Stimulated activated CD4-positive, alpha-beta T cell treated with anti-CD3 and anti-CD28 coated beads, Interleukin-15, amount 100 ng/mL, for 24 hours (primary cell): ENCODE measurements around the gene DYNLRB2.
A peak's percentile ranks its signal among the peaks of the same experiment; 100 is the strongest.

Source experiments
- DNase-seq: peaks from one replicate; pipeline ENCODE4 v3.0.0-alpha.2; 2020

DYNLRB2 gene

DNA sequence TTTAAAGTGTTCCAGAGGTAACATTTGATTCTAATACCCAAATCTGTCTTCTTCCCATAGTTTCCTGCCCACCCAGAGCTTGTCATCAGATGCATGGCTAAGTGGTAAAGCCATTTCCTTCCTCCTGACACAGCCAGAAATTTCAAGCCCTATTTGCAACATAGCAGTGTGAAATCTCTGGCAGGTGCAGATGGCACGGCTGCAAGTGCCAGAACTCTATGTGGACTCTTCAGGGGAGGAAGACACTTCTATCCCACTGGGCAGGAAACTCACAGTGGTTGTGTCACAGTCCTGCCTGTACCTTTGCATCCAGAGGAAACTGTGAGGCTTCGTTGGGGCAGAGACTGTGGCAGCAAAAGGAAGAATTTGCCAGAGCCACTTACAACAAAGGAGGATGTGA is 13.2 kb downstream of the DYNLRB2 start:
- no peak for DNase-seq

DNA sequence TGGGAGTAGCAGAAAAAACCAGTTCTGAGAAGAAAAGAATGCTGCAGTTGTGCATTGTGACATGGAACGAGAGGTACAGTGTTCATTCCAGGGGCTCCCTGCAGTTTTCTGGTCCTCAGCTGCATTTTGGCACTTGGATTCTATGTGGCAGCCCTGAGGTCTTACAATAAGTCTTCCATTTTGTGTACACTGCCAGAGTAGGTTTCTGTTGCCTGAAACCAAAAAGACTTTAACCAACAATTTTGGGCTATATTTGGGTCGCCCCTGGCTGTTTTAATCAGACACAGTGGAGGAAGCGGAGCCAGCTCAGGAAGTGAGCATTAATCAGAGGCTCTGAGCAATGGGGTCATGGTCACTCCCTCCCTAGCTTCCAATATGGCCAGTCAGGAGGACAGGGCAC is 15.7 kb downstream of the DYNLRB2 start:
- no peak for DNase-seq

DNA sequence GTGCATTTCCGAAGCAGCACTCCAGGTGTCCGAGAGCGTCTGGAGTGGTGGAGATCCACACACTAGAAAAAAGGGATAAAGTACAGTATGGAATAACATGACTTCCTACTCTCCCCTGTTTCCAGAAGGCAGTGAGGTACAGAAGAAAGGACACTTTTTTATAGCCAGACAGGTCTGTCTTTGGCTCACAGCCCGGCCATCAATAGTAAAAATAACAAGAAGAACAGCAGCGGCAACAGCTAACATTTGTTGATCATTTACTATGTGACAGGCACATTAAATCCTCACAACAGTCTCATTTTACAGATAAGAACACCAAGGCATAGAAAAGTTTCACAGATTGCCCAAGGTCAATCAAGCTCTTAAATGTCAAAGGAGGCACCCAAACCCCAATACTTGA is 16.2 kb downstream of the DYNLRB2 start:
- DNase-seq: no peak

DNA sequence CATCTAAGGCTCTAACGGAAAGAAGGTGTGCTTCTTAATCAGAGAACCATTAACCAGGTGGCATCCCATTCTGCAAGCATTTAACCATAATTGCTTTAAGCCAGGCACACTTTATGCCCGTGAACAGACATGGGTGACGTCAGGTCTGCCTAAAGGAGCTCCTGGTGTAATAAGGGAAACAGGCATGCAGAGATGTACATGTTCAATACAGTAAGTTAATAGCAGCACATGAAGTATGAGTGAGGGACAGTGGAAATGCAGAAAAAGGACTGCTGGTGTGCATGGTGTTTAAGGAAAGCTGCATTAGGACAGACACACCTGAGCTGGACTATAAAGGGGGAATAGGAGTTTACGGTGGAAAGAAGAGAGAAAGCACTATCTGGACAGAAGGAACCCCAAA is 18.6 kb downstream of the DYNLRB2 start:
- no peak for DNase-seq

DNA sequence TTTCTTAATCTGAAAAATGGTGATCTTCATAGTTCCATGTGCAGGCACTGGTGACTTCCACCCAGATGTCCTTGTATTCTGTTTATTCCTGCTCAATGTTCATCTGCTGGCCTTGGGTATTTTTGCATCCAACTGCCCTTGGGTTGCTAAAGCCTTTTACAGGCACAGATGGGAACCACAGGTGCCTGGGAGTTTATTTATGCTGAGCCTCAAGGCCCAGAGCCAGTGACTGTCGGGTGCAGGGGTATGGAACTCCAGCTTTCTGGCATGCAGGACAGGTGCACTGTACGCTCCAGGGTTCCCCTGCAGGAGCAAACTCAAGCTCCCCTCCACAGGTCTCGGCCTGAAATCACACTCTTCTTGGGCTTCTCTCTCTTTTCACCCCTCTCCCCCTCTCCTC is 22.3 kb downstream of the DYNLRB2 start:
- DNase-seq: no peak

DNA sequence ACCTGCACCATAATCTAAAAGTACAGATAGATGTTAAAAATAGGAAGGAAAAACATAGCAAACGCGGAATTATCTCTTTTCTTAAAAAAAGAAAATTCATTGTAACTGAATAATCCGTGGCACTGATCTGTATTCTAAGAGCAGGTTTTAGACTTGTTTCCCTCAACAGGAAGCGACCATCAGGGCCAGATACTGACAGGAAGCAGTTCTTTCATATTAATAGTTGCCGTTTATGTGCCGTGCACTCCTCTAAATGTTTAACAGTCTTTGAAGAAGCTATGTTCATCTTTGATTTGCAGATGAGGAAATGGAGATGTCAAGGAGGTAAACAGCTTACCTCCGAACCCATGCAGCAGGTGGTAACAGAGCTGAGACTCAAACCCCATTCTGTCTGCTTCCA is 23.6 kb downstream of the DYNLRB2 start:
- no peak for DNase-seq

DNA sequence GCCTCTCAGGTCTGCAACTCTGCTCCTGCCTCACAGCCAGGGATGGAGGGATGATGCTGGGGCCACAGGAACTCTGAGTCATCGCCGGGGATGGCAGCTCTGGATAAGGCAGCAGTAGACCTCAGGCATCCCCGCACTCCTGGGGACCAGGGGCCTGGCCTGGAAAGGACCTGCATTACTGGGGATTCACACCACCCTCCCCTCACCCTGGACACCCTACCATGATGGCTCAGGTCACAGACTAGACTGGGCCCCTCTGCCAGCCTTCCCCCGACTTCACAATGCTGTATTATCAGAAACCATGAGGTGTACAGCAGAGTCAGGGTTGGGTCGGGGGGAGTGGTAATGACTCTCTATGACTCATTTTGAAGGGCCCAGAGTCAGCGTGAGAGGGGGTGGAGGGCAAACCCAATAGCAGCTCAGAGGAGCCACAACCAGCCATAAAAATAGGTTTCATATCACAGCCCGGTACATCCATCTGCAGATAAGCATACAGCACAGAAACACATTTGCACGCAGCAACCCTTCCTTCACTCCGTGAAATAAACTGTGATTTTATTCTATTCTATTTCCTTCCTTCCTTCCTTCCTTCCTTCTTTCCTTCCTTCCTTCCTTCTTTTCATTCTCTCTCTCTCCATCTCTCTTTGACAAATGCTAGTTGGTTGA is 28.8 kb downstream of the DYNLRB2 start:
- DNase-seq: peak; percentile 88

DNA sequence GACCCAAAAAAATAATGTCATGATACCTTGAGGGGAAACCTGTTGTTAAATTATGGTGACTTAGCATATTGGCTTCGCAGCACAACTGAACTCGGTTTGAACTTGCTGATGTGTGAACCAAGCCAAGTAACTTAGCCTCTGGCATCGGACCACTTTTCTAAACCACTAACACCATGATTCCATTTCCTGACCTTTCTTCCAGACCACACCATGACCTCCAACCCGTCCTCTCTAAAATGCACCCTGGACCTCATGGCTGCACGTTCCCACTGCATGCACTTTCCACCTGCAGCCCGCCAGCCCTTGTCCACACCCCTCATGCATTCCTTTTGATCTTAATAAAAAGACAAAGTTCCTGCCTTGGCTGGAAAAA is 29.3 kb downstream of the DYNLRB2 start:
- peak; percentile 4 for DNase-seq

DNA sequence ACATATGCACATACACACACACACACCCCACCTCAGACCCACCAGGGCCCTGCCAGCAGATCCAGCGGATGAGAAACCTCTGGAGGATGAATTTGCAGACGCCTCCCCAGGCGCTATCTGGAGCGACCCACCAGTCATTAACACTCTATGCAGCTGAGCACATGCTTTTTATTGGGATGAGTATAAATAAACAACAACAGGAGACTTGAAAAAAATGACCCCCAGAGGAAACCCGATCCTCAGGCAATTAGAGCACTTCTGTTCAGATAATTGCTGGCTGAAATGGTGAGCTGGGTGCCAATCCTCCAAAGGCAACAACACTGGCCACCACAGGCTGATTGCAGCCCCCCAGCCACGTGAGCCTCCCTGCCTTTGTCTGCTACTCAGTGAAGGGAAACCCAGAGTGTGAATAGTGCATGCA is 32.9 kb downstream of the DYNLRB2 start:
- DNase-seq: no peak

DNA sequence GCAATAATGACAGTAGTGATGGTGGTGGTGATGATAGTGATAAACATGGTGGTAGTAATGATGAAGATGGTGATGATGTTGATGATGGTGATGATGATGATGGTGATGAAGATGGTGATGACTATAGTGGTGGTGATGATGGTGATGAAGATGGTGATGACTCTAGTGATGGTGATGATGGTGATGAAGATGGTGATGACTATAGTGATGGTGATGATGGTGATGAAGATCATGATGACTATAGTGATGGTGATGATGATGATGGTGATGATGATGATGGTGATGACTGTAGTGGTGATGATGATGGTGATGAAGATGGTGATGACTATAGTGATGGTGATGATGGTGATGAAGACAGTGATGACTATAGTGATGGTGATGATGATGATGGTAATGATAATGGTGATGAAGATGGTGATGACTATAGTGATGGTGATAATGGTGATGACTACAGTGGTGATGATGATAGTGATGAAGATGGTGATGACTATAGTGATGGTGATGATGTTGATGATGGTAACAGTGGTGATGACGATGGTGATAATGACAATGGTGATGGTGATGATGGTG is 35.6 kb downstream of the DYNLRB2 start:
- DNase-seq: no peak

DNA sequence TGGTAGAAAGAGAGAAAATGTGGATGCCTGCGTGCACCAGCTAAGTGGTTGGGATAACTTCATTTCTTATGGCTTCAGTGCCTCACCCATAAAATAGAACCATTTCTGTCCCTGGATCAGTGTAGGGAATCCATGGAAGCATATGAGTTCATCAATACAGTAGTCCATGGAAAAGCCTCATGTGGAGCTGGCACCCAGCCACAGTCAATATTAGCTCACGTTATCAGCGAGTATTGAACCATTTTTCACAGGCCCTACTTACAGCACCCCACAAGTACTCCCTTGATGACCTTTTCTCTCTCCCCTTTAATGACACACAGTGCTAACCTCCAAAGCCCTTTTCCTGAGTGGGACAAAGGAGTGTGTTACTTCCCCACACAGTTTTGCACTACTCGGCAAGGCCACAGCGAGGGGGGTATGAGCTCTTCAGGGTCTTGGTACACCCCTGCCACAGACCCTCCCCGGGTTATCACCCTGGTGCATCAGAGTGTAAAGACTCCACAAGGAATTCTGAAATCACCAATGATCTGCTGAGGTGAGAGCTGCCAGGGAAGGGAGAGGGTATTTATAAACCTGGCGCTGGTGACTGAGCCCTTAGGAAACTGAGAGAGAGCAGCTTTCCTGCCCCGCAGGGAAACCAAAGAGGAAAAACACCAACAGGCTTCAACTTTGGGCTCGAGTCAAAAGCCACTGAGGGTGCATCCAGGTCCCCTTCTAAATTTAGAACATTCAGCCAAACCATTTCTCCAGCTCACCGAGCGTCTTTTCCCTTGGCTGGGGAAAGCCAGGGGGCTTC is 36.9 kb downstream of the DYNLRB2 start:
- no peak for DNase-seq

DNA sequence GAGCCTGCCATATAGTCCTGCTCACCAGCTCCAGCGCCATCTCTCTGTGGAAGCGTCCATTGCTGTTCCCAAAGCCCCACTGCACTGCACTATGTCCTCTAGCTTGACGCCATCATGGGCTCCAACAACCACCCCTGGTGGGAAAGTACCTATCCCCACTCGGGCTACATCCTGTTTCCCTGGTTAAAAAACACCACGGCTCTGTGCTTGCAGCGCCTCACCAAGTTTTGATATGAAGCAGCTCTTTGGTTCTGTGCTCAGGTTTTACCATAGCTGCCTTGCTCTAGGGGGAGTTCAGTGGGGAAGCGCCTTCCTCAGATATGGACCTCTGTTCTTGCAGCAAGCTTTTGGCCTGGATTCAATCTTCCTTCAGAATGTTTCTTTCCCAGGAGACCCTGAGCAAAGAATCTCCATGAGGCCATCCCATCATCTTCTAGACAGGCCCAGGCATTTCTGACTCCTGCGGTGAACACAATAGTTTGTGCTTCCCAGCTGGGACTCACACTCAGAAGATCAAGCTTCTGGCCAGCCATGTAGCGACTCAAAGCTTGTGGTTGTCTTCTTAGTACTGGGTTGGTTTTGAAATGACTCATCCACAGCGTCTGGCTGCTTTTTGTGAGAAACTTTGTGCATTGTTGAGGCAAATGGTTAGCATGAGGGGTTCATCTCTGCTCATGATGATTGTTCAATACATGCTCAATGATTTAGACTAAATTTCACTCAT is 39.5 kb downstream of the DYNLRB2 start:
- peak; percentile 79 for DNase-seq

DNA sequence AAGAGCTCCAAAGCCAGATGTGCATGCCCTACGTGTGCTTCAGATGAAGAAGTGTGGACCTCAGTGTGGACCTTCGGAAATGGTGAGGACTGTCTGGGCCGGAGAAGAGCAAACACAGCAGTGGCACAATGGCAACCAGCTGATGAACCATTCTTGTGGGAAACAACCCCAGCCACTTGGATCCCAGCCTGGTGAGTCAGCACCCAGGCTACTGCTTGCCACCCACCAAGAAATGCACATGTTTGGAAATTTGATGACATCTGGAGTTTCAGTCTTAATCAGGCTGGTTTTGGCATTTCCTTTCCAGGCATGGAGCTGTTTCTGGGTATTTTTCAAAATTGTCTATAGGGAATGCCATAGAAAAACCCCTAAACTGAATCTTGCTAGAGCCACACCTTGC is 42.7 kb downstream of the DYNLRB2 start:
- peak; percentile 78 for DNase-seq

DNA sequence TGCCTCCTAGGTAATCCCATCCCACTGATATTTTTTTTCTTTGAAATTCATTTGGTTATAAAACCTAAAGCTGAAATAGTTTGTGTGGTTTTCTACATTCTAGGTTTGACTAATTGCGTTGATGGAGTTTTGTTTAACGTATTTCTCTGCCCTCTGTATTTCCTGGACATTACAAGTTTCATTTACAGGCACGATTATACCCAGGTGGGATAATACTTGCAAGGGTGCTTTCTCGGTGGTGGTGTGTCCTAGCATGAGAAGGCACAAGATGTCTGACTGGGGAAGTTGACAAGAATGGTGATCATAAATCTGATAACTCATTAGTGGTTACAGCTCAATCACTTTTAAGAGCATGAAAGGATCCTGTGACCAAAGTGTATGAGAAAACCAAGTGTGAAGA is 45.0 kb downstream of the DYNLRB2 start:
- peak; percentile 20 for DNase-seq

DNA sequence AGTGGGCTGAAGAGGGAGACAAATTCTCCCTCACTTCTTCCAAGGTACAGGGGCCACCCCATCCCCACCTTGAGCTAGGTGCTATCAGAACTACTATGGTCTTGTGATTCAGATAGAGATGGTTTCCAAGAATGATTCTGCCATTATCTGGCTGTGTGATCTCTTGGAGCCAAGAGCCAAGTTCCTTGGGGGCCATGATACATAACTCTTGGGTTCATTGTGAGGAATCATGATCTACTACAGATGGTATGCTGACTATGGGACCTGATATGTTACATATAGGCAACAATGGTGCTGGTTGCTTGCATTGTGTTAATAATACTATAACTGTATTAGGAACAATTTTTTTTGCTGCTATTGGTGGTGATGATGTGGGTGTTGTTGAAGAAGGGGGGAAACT is 45.7 kb downstream of the DYNLRB2 start:
- no peak for DNase-seq

DNA sequence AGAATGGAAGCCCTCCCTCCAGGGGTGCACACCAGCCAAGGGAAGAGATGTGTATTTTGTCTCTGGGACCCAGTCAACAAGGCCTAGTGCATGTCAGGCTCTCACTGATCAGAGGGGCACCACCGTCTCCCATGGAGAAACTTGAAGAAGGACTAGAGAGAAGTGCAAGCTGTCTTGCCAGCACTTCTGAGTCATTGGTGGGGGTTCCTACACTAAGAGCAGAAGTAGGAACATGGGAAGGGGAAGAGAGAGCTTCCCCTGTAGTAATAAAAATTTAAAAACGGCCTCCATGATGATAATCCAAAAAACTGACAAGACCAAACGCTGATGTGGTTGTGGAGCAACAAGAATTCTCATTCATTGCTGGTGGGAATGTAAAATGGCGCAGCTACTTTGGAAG is 46.3 kb downstream of the DYNLRB2 start:
- DNase-seq: no peak

DNA sequence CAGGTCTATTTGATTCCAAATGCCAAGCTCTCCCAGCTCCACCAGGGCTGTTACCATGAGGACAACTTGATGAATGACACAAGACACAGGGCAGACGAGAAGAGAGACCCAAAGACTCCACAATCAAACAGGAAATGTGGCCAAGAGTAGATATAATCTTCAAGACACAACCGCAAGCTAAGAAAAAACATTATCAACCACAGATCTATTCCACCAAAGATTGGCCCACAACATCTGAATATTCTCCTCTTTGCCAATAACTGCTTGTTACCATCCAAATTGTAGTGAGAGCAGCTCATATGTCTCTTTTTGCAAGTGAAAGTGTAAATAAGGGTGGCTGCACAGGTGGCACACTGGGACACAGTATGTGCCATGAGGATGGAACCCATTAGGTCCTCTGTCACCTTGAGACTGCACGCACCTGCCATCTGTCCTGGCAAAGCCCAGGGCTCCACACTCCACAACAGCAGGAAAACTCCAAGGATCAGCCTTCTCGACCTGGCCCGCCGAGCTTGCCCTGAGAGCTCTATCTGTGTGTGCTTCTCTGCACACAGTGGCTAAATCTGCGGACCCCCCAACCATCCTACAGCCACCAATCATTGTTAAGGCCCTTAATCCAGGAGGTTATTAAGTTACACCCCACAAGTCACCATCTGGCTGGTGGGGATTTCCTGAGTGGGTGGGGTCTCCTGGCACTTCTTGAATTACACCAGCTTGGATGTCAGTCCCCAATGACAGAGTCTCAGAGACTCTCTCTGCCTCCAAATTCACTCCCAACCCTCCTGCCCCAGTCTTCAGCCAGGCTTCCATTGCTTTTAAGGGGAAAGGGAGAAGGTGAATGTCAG is 50.5 kb downstream of the DYNLRB2 start:
- DNase-seq: peak; percentile 35

DNA sequence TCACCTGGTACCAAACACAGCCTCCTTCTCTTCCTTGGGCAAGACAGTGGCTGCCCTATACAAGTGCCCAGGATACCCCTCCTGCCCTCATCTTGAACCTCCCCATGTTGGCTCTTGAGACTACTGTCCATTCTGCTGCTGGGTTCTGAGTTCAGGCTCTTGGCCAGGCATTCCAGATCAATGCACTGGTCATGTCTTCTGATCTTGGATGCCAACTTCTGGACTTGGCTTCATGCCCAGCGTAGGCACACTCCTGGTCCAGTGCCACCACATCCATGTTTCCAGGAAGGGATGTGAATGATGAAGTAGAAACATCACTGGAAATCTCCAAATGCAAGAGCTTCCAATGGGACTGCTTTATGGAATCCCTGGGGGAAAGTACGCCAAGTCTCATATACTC is 51.5 kb downstream of the DYNLRB2 start:
- DNase-seq: no peak

DNA sequence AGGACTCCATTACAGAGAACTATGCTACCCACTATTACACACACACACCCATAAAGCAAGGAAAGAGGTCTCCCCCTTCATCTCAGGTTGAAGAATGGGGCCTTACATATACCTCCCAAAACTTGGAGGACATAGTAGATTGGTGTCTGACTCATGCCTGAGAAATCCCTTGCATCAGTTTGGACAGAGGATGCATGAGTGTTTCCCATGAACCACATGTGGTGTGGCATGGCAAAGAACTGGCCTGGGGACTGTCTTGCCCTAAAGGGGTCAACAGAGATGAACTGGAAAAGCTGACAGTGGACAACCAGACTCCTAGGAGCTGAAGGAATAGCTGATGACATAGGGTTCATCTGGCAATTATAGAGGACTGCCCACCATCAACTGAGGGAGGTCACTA is 54.0 kb downstream of the DYNLRB2 start:
- no peak for DNase-seq

DNA sequence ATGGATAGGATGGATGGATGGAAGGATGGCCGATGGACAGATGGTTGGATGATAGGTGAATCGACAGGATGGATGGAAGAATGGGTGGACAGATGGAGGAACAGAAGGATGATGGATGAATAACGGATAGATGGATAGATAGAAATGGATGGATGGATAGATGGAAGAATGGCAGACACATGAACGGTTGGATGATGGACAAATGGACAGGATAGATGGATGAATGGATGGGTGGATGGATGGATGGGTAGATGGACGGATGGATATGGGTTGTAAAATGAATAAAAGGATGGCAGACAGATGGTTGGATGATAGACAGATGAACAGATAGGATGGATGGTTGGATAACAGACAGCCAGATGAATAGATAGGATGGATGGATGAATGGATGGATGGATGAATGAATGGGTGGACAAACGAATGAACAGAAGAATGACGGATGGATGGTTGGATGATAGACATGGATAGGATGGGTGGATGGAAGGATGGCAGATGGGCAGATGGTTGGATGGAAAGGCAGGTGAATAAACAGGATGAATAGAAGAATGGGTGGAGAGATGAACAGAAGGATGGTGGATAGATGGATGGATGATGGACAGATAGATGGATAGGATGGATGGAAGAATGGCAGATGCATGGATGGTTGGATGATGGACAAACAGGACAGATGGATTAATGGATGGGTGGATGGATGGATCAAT is 55.9 kb downstream of the DYNLRB2 start:
- no peak for DNase-seq

DNA sequence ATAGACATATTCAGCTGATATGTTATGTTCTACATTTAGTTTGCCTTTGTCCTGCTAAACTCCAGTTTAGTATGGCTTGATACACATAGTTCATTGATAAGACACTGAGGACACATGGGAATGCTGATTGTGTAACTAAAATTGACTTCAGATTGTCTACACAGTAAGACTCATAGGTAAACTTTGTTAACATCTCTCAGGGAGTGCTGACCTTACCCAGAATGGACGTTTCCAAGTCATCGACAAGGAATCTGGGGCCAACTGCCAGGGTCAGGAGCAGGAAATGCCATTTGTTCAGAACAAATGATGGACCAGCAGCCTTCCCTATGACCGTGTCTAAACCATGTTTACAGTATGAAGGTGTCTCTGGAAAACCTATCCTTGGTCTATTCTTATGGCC is 58.7 kb downstream of the DYNLRB2 start:
- no peak for DNase-seq
